KBM-7 (cell line): ENCODE results near the gene LBX2.

Experiments used
- DNase-seq: peaks from one replicate; pipeline ENCODE4 v3.0.0-alpha.2; 2015
- in situ Hi-C: fragments of 300-500 bp; cut with MboI; formaldehyde crosslinking; loops from 2 replicates; pipeline ENCODE4 v1.14.3; 2020; ENCODE audit warnings: low sequenced_read_pairs, low pct_unique_long_range_greater_than_20kb, mixed read lengths

LBX2 gene

GRCh38 chr2:74507926-74508520 lies 8.6 kb upstream of the LBX2 start:
- no peak for DNase-seq
- in situ Hi-C loops: no loop called here

- DNase-seq: peak; percentile 97
- in situ Hi-C loops: no loop called here
Measured at GRCh38 chr2:74507145-74507925, 7.9 kb upstream of the LBX2 start, which contains the start of gene PCGF1. Gene PCGF1 (minus strand): TSS chr2:74507695. CDS start chr2:74507668, 27 bp downstream.

GRCh38 chr2:74505448-74506246 lies 6.2 kb upstream of the LBX2 start:
- in situ Hi-C loops: no loop called here
- no peak for DNase-seq

GRCh38 chr2:74504591-74504990 lies 5.2 kb upstream of the LBX2 start:
- in situ Hi-C loops: no loop called here
- no peak for DNase-seq

GRCh38 chr2:74503506-74504475 lies 4.4 kb upstream of the LBX2 start:
- DNase-seq: no peak
- in situ Hi-C loops: no loop called here

GRCh38 chr2:74502720-74503505 lies 3.5 kb upstream of the LBX2 start:
- DNase-seq: no peak
- in situ Hi-C loops: no loop called here

- in situ Hi-C loops: no loop called here
- no peak for DNase-seq
Measured at GRCh38 chr2:74502147-74502719, 2.8 kb upstream of the LBX2 start.

GRCh38 chr2:74501335-74502071 lies 2.1 kb upstream of the LBX2 start:
- in situ Hi-C loops: no loop called here
- DNase-seq: no peak

GRCh38 chr2:74500578-74500946 lies 1.2 kb upstream of the LBX2 start:
- in situ Hi-C loops: no loop called here
- DNase-seq: no peak

GRCh38 chr2:74499940-74500577 lies 656 bp upstream of the LBX2 start:
- no peak for DNase-seq
- in situ Hi-C loops: no loop called here

GRCh38 chr2:74498500-74499266 lies 720 bp downstream of the LBX2 start:
- in situ Hi-C loops: no loop called here
- no peak for DNase-seq

GRCh38 chr2:74497777-74498499 lies 1.5 kb downstream of the LBX2 start:
- no peak for DNase-seq
- in situ Hi-C loops: no loop called here

- in situ Hi-C loops: no loop called here
- no peak for DNase-seq
Measured at GRCh38 chr2:74496997-74497776, 2.2 kb downstream of the LBX2 start.

GRCh38 chr2:74495440-74495839 lies 4.0 kb downstream of the LBX2 start:
- no peak for DNase-seq
- in situ Hi-C loops: no loop called here

GRCh38 chr2:74493546-74493945 lies 5.9 kb downstream of the LBX2 start:
- in situ Hi-C loops: no loop called here
- no peak for DNase-seq
